Retinal pigment epithelial cell (primary cell): ENCODE data around the gene VPS37C.
"Not testable (repeated sequence)": the region's sequence is repeated elsewhere in the genome, so short reads cannot be mapped to it uniquely, and the experiment has no call there.

Experiments used
- DNase-seq: peaks from one replicate; pipeline ENCODE4 v3.0.0-alpha.2; 2010; ENCODE audit warnings: low read depth
- H3K4me3 ChIP-seq: 2 replicates; pipeline ENCODE4 v1.5.1; 2011; ENCODE audit warnings: mild to moderate bottlenecking, low read length, control low read depth, moderate library complexity
- TF ChIP-seq, protein P1 (sequence below): conservative IDR thresholded peaks from 2 replicates; pipeline ENCODE4 v1.5.1; 2011; ENCODE audit warnings: low read depth, low read length, control low read depth, inconsistent platforms

VPS37C gene

DNA sequence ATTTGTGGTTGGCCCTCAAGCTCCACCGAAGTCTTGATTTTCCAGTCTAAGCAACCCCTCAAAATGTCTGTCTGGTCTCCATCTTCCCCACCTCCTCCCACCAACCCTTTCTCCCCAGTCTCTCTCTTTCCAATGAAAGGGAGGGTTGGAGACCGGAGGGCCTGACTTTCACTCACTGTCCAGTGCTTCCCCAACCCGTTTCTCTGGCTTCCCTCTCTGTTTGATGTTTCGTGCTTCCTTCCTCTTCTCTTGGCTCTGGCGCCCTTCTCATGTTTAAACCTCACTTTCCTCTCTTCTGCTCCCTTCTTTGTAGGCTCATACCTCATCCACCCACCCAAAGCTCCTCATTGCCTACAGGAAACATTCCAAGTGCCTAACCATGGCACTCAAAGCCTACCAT, 11.1 kb upstream of the VPS37C start:
- TF ChIP-seq, protein P1, sequence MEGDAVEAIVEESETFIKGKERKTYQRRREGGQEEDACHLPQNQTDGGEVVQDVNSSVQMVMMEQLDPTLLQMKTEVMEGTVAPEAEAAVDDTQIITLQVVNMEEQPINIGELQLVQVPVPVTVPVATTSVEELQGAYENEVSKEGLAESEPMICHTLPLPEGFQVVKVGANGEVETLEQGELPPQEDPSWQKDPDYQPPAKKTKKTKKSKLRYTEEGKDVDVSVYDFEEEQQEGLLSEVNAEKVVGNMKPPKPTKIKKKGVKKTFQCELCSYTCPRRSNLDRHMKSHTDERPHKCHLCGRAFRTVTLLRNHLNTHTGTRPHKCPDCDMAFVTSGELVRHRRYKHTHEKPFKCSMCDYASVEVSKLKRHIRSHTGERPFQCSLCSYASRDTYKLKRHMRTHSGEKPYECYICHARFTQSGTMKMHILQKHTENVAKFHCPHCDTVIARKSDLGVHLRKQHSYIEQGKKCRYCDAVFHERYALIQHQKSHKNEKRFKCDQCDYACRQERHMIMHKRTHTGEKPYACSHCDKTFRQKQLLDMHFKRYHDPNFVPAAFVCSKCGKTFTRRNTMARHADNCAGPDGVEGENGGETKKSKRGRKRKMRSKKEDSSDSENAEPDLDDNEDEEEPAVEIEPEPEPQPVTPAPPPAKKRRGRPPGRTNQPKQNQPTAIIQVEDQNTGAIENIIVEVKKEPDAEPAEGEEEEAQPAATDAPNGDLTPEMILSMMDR: no peak
- H3K4me3 ChIP-seq: no peak overlapping the region
- DNase-seq: no peak

DNA sequence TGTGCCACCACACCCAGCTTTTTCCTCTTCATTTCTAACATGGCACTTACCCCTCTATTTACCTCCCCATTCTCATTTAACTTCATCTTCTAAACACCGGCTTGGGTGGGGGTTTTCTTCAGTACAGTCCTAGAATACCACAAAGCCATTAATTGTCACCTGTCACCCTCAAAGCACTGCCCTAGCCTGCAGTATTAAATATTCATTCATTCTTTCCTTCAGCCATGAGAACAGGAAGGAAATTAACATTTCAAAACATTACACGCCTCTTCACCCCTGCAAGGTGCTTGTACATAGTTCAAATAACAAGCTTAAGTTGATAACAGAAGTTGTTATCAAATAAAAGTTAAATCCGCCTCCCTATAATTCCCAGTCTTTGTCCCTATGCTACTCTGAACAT, 10.7 kb upstream of the VPS37C start:
- DNase-seq: no peak
- H3K4me3 ChIP-seq: no peak overlapping the region
- TF ChIP-seq, protein P1: no peak

DNA sequence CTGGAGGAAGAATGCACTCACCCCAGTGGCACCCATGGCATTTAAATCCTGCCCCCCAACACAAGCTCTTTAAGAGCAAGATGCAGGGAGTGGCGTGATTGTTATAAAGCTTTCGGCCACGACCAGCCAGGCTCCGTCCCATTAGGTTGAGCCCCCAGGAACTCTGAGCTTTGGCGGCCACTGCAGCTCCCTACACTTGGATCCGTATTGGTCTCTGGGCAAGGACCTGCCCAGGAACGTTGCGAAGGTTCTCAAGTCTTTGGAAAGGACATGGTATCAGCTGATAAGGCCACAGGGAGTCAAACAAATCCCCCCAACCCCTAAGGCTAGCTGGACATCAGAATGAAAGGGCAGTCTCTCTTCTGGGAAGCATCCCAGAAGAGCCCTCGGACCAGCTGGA, 9.3 kb upstream of the VPS37C start:
- no peak for DNase-seq
- TF ChIP-seq, protein P1: no peak
- no peak overlapping the region for H3K4me3 ChIP-seq

DNA sequence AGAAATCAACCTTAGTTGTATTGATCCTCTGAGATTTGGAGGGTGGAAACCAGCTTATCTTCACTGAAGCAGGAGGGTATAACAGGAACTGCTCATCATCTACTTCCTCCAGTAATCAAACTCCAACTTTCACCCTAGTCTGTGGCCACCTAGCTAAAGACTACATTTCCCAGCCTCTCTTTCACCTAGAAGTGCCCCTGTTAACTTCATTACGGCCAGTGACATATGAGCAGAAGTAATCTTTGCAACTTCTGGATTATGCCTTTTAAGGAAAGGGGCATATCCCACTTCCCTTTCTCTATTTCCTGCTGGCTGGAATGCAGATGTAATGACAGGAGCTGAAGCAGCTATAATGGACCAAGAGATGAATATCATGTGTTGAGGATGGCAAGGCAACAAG, 7.6 kb upstream of the VPS37C start:
- H3K4me3 ChIP-seq: no peak overlapping the region
- DNase-seq: no peak
- TF ChIP-seq, protein P1: no peak

DNA sequence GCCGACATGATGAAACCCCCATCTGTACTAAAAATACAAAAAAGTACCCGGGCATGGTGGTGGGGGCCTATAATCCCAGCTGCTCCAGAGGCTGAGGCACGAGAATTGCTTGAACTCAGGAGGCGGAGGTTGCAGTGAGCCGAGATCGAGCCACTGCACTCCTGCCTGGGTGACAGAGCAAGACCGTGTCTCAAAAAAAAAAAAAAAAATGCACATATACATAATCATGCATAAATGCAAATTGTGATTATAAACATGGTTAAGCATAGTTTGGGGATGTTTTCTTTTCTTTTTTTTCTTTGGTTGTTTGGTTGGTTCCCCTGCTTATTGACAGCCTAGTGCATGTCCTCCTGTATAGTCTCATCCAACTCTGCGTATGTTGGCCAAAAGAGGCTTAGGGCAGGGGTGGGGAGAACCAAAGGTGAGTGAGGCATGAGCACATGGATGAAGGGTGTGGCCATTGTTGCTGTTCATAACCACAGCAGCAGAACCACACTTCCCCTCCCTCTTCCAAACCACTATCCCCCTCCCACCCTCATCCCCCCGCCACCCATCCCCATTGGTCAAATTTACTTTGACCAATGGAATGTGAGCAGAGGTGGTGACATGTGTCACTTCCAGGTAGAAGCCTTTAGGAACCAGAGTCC, 6.9 kb upstream of the VPS37C start:
- DNase-seq: no peak
- TF ChIP-seq, protein P1: no peak
- no peak overlapping the region for H3K4me3 ChIP-seq

DNA sequence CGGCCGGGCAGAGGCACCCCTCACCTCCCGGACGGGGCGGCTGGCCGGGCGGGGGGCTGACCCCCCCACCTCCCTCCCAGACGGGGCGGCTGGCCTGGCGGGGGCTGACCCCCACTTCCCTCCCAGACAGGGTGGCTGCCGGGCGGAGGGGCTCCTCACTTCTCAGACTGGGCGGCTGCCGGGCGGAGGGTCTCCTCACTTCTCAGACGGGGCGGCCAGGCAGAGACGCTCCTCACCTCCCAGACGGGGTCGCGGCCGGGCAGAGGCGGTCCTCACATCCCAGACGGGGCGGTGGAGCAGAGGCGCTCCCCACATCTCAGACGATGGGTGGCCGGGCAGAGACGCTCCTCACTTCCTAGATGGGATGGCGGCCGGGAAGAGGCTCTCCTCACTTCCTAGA, 5.1 kb upstream of the VPS37C start:
- not testable (repeated sequence) for DNase-seq, H3K4me3 ChIP-seq

DNA sequence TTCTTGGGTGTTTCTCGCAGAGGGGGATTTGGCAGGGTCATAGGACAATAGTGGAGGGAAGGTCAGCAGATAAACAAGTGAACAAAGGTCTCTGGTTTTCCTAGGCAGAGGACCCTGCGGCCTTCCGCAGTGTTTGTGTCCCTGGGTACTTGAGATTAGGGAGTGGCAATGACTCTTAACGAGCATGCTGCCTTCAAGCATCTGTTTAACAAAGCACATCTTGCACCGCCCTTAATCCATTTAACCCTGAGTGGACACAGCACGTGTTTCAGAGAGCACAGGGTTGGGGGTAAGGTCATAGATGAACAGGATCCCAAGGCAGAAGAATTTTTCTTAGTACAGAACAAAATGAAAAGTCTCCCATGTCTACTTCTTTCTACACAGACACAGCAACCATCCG, 4.6 kb upstream of the VPS37C start:
- H3K4me3 ChIP-seq, DNase-seq: not testable (repeated sequence)

DNA sequence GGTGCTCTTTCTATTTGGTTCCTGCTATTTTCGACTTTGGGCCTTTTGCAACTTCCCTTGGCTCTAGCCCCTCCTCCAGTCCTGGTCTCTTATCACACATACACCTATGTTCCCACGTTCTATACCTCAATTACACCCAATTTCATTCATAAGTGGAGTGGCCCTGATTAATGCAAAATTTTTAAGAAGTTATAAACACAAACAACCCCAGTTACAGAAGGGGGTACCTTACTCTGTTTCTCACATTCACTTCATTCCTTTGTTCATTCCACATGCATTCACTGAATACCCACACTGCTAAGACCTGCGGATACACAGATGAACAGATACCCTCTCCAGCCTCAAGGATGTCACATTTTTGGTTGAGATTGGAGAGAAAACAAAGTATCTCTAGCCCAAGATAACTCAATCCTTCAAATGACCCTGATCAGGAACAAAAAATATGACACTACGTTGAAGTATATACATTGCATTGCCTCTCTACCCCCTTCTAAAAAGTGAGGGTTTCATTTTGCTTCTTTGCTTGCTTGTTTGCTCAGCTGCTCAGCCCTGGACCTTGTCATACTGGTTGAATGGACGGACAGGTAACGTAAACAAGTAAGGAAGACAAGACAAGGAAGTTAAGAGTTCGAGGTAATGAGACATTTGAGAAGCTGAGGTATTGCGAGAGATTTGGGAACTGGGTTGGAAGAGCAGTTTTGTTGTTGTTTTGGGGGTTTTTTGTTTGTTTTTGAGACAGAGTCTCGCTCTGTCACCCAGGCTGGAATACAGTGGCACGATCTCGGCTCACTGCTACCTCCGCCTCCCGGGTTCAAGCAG, 3.6 kb upstream of the VPS37C start:
- TF ChIP-seq, protein P1: no peak
- DNase-seq: no peak

More for the DNA sequence above, 3.6 kb upstream of the VPS37C start:
- H3K4me3 ChIP-seq: no peak overlapping the region
